Measurements from ENCODE around the gene WHRN. TPM values are rescaled to one million over a fixed set of nuclear protein-coding genes. Genes with fewer than 3 reads are reported as not detected.

Gene WHRN
- total and polyA plus RNA-seq, 2 donors from 2014 or later: 4.4 to 14.8 TPM

DNA sequence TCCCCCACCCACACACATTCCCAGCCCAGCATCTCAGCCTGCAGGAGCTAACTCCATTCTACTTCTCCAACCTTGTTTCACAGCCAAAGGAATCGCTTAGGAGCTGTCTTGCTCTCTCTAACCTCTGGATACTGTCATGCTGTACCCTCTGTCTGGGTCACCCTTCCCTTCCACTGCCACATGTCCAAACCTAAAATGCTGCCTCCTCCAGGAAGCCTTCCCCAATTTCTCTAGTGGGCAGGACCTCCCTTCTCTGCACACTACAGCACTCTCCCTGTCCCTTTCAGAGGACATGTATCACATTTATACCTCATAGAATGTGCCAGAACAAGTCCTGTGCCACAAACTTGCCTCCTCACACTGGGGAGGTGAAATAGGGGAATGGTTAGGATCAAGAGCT lies 30.8 kb downstream of the WHRN start:
- FAIRE-seq (no peak), DNase-seq (no peak)
- H3K4me1 ChIP-seq (ENCODE audit: control insufficient read depth in 2 of 3, insufficient read depth in 2 of 3, low read depth in 1 of 3, low read length in 3 of 3): no peaks in the 10 kb centered on the region
- H3K27me3 ChIP-seq (ENCODE audit: control insufficient read depth, insufficient read depth, low read length): no peaks in the 10 kb centered on the region
- TF ChIP-seq, protein P1, sequence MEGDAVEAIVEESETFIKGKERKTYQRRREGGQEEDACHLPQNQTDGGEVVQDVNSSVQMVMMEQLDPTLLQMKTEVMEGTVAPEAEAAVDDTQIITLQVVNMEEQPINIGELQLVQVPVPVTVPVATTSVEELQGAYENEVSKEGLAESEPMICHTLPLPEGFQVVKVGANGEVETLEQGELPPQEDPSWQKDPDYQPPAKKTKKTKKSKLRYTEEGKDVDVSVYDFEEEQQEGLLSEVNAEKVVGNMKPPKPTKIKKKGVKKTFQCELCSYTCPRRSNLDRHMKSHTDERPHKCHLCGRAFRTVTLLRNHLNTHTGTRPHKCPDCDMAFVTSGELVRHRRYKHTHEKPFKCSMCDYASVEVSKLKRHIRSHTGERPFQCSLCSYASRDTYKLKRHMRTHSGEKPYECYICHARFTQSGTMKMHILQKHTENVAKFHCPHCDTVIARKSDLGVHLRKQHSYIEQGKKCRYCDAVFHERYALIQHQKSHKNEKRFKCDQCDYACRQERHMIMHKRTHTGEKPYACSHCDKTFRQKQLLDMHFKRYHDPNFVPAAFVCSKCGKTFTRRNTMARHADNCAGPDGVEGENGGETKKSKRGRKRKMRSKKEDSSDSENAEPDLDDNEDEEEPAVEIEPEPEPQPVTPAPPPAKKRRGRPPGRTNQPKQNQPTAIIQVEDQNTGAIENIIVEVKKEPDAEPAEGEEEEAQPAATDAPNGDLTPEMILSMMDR (IDR thresholded peaks at IDR 0.05; ENCODE audit: borderline replicate concordance, extremely low read depth, insufficient read depth): no peak
- H3K9me3 ChIP-seq (ENCODE audit: control insufficient read depth in 2 of 3, insufficient read depth in 1 of 3, low read length in 3 of 3): peaks cover 0 to 6% (median 0%) of the 10 kb centered on the region in 3 donors
- intact Hi-C loops (cut with DNase I): no loop called here
- H3K36me3 ChIP-seq (ENCODE audit: control insufficient read depth in 2 of 3, insufficient read depth in 3 of 3, low read length in 3 of 3): peaks cover 0 to 3% (median 0%) of the 10 kb centered on the region in 3 donors
- no peak overlapping the region for H3K4me3 ChIP-seq (ENCODE audit: low read length in 3 of 3)
- no peak overlapping the region for H3K9ac ChIP-seq (ENCODE audit: low read length in 3 of 3)
- no peak overlapping the region for H3K27ac ChIP-seq (ENCODE audit: low read depth in 2 of 2, low read length in 2 of 2)

DNA sequence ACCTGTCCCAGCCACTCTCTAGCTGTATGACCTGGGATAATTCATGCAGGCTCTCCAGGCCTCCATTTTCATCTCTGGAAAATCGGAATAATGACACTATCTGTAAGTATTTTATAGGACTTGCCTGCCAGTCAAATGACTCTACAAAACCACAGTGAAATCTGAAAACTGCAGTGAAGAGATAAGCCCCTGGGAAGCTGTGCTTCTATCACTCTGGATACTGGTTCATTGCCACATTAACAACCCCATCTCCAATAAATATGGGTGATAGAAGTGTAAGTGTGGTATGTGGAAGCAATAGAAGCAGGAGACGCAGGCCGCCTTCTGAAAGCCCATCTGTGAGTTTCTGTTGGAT lies 31.8 kb downstream of the WHRN start:
- TF ChIP-seq, protein P1 (IDR thresholded peaks at IDR 0.05; ENCODE audit: borderline replicate concordance, extremely low read depth, insufficient read depth): no peak
- DNase-seq (no peak), FAIRE-seq (no peak)
- Histone ChIP-seq H3K4me3 (ENCODE audit: low read length in 3 of 3) (no peak overlapping the region), H3K9ac (ENCODE audit: low read length in 3 of 3) (no peak overlapping the region), H3K27ac (ENCODE audit: low read depth in 2 of 2, low read length in 2 of 2) (no peak overlapping the region), H3K4me1 (ENCODE audit: control insufficient read depth in 2 of 3, insufficient read depth in 2 of 3, low read depth in 1 of 3, low read length in 3 of 3) (no peaks in the 10 kb centered on the region), H3K9me3 (ENCODE audit: control insufficient read depth in 2 of 3, insufficient read depth in 1 of 3, low read length in 3 of 3) (peaks cover 0 to 6% (median 0%) of the 10 kb centered on the region in 3 donors), H3K27me3 (ENCODE audit: control insufficient read depth, insufficient read depth, low read length) (no peaks in the 10 kb centered on the region), H3K36me3 (ENCODE audit: control insufficient read depth in 2 of 3, insufficient read depth in 3 of 3, low read length in 3 of 3) (peaks cover 0 to 3% (median 0%) of the 10 kb centered on the region in 3 donors)
- intact Hi-C loops (cut with DNase I): no loop called here

DNA sequence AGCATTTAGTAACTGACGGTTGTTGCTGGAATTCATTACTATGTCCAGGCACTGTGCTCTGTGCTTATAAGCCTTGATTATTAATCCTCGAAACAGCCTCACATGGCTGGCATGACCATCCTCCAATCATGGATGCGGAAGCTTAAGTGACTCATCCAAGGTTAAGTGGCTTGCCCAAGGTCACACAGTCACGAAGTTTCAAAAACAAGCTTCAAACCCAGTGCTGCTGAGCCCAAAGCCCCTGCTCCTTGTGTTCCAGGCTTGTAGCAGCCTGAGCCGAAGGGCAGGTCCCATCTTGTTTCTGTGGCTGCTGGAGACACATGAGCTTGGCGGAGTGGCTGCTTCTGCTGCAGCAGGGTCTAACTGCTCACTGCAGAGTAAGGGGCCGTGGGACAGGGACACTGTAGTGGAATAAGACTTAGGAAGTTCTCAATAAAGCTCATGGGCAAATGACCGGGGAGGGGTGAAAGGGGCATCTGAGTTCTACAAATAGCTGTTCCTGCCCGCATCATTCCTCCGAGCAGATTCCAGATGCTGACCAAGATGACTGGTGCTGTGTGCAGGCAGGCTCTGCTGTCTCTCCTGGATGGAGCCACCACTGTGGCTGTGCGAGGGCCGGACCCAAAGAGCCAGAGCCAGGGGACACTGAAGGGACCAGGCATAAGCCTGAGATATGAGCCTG lies 32.4 kb downstream of the WHRN start:
- H3K9ac ChIP-seq (ENCODE audit: low read length in 3 of 3): no peak overlapping the region
- intact Hi-C loops (cut with DNase I): no loop called here
- TF ChIP-seq, protein P1 (IDR thresholded peaks at IDR 0.05; ENCODE audit: borderline replicate concordance, extremely low read depth, insufficient read depth): no peak
- FAIRE-seq: no peak
- peaks cover 0 to 6% (median 0%) of the 10 kb centered on the region in 3 donors for H3K9me3 ChIP-seq (ENCODE audit: control insufficient read depth in 2 of 3, insufficient read depth in 1 of 3, low read length in 3 of 3)
- H3K27ac ChIP-seq (ENCODE audit: low read depth in 2 of 2, low read length in 2 of 2): no peak overlapping the region
- H3K27me3 ChIP-seq (ENCODE audit: control insufficient read depth, insufficient read depth, low read length): no peaks in the 10 kb centered on the region
- H3K4me1 ChIP-seq (ENCODE audit: control insufficient read depth in 2 of 3, insufficient read depth in 2 of 3, low read depth in 1 of 3, low read length in 3 of 3): no peaks in the 10 kb centered on the region
- H3K36me3 ChIP-seq (ENCODE audit: control insufficient read depth in 2 of 3, insufficient read depth in 3 of 3, low read length in 3 of 3): peaks cover 0 to 3% (median 2%) of the 10 kb centered on the region in 3 donors
- DNase-seq: no peak
- H3K4me3 ChIP-seq (ENCODE audit: low read length in 3 of 3): no peak overlapping the region

Data from kidney (tissue), 14 donors.